ENCODE measurements around the gene CGNL1.
A peak's percentile ranks its signal among the peaks of the same experiment; 100 is the strongest.

CGNL1 gene

DNA sequence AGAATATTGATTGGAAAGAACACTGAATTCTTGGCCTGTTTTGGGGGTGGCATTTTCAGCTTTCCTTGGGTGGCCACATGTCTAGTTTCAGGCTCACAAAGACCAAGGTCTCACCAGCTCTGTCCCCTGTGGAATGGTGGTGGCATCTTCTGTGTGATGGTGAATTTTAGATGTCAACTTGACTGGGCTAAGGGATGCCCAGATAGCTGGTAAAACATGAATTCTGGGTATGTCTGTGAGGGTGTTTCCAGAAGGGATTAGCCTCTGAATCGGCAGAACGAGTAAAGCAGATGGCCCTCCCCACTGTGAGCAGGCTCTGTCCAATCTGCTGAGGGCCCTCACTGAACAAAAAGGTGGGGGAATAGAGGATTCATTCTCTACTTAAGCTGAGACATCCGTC lies 181.0 kb downstream of the CGNL1 start:
- no peaks in the 10 kb centered on the region for H3K27me3 ChIP-seq
- H4K20me1 ChIP-seq, result no peaks in the 10 kb centered on the region
- H3K36me3 ChIP-seq, result no peaks in the 10 kb centered on the region
- no peak overlapping the region for H3K4me2 ChIP-seq
- H3K4me3 ChIP-seq, result no peak overlapping the region
- H3K9ac ChIP-seq, result no peak overlapping the region
- H3K9me3 ChIP-seq (replicated peaks in 1 of 11), result 0 out of 22 replicates have a peak, but pooled peaks cover 0 to 5% (median 0%) of the 10 kb centered on the region in 11 experiments
- no peak for TF ChIP-seq Cebpa-rat (IDR thresholded peaks at IDR 0.05)
- peaks cover 2 to 16% (median 11%) of the 10 kb centered on the region in 10 experiments; a peak in 16 of 20 replicates for H3K4me1 ChIP-seq
- H3K27ac ChIP-seq, result no peak overlapping the region

DNA sequence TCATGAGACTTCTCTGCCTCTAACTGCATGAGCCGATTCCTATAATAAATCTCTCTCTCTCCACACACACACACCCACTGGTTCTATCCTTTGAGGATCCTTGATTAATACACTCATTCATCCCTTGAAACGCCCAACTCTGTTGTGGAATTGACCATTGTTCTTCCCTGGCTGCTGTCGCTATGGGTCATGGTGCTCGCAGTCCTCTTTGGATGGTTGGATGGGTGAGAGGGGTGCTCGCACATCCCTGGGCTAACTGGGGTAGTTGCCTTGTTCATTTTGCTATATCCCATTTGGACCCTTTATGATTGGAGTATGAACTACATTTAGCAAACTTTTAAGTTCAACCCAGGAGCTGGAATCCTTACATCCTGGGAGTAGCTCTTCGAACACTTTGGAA lies 181.5 kb downstream of the CGNL1 start:
- Histone ChIP-seq H3K9ac (no peak overlapping the region), H4K20me1 (no peaks in the 10 kb centered on the region), H3K27ac (no peak overlapping the region), H3K9me3 (replicated peaks in 1 of 11) (0 out of 22 replicates have a peak, but pooled peaks cover 0 to 5% (median 0%) of the 10 kb centered on the region in 11 experiments), H3K4me2 (no peak overlapping the region), H3K4me3 (no peak overlapping the region), H3K4me1 (peaks cover 7 to 21% (median 16%) of the 10 kb centered on the region in 10 experiments; a peak in 19 of 20 replicates), H3K36me3 (no peaks in the 10 kb centered on the region), H3K27me3 (no peaks in the 10 kb centered on the region)
- no peak for TF ChIP-seq Cebpa-rat (IDR thresholded peaks at IDR 0.05)

DNA sequence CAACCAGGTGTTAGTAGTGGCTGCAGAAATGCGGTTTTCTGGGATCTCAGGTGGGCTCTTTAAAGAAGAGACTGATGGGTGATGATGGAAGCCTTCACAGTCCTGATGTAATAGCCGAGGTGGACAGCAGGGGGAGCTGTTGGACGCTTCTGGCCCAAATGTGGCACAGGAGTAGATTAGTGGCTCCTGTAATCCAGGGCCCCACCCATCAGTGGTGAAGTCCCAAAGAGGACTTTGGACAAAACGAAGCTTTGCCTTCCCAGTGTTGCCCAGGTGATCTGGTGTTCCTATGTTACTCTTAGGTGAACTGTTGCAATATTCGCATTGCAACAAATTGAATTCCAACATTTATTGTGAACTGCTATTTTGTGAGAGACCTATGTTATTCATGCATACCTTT lies 183.6 kb downstream of the CGNL1 start:
- Histone ChIP-seq H3K4me2 (no peak overlapping the region), H4K20me1 (no peaks in the 10 kb centered on the region), H3K4me1 (peaks cover 17 to 28% (median 23%) of the 10 kb centered on the region in 10 experiments), H3K27me3 (no peaks in the 10 kb centered on the region), H3K9me3 (replicated peaks in 1 of 11) (0 out of 22 replicates have a peak, but pooled peaks cover 0 to 5% (median 0%) of the 10 kb centered on the region in 11 experiments), H3K4me3 (no peak overlapping the region), H3K9ac (no peak overlapping the region), H3K27ac (no peak overlapping the region), H3K36me3 (no peaks in the 10 kb centered on the region)
- no peak for TF ChIP-seq Cebpa-rat (IDR thresholded peaks at IDR 0.05)

DNA sequence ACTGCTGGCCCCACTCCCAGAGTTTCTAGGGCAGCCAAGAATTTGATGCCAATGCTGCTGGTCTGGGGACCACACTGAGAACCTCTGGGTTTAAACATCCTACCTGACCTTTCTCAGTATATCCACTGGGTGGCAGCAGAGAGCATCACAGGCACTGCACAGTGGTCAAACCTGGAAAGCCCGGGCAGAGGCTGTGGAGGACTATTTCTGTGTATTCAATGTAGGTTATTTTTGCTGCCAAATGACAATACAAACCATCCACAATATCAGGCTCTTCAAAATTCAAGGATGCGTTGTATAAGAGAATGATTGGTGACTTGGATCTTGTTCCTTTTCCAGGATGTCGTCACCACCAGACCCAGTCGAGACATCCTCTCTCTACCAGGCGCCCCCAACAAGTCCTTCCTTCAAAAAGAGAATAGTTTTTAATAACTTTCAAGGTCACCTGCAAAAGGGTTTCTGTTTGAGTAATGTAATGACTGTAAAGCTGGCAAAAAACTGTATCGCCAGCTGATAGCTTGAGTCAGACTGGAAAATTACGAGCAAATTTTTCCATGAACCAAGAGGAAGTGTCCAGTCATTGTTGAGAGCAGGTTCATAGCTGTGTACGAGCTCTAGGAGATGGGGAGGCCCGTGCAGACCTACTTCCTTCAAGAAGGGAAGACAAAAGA lies 184.9 kb downstream of the CGNL1 start:
- H3K4me1 ChIP-seq, result peaks cover 26 to 39% (median 31%) of the 10 kb centered on the region in 10 experiments
- no peak overlapping the region for H3K4me3 ChIP-seq
- H3K9me3 ChIP-seq (replicated peaks in 1 of 11), result 0 out of 22 replicates have a peak, but pooled peaks cover 0 to 5% (median 0%) of the 10 kb centered on the region in 11 experiments
- peak overlapping the region in 4 of 11 experiments; percentile 36 to 62 (median 52); a peak in 8 of 22 replicates for H3K4me2 ChIP-seq
- H4K20me1 ChIP-seq, result no peaks in the 10 kb centered on the region
- no peak overlapping the region for H3K9ac ChIP-seq
- TF ChIP-seq Cebpa-rat (IDR thresholded peaks at IDR 0.05), result no peak
- H3K27me3 ChIP-seq, result no peaks in the 10 kb centered on the region
- no peaks in the 10 kb centered on the region for H3K36me3 ChIP-seq
- peak overlapping the region in 1 of 11 experiments; percentile 31; a peak in 3 of 22 replicates for H3K27ac ChIP-seq

DNA sequence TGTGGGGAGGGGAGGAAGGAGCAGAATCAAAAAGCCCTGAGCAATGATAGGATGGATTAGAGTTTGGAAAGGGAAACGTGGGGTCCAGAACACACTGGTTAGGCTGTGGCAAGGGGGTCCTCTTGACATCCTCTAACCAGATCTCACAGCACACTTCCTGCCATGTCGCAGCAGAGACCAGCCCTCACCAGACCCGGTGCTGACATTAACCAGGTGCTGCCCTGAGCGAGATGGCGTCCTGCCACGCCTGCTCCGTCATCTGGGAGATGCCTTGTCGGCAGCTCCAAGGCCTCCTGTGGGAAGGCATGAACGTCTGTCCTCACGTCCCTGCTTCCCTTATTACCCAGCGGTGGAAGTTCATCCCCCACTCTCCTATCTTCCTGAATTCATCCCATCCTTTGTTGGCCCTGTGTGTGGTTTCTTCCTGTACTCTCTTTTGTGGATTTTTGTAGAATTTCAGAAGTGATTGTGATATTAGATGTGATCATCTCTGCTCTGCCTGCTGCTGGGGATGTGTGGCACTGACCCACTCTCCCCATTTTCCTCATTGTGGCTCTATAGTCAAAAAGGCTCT lies 186.0 kb downstream of the CGNL1 start:
- Histone ChIP-seq H3K4me3 (no peak overlapping the region), H3K27me3 (no peaks in the 10 kb centered on the region), H3K9ac (no peak overlapping the region), H4K20me1 (no peaks in the 10 kb centered on the region), H3K27ac (peak overlapping the region in 2 of 11 experiments; percentile 13 to 31; a peak in 2 of 22 replicates), H3K9me3 (replicated peaks in 1 of 11) (0 out of 22 replicates have a peak, but pooled peaks cover 0 to 2% (median 0%) of the 10 kb centered on the region in 11 experiments), H3K4me1 (peaks cover 26 to 39% (median 31%) of the 10 kb centered on the region in 10 experiments), H3K4me2 (peak overlapping the region in 7 of 11 experiments; percentile 11 to 62 (median 36); a peak in 9 of 22 replicates), H3K36me3 (no peaks in the 10 kb centered on the region)
- TF ChIP-seq Cebpa-rat (IDR thresholded peaks at IDR 0.05), result no peak

- Histone ChIP-seq H3K9ac (no peak overlapping the region), H4K20me1 (no peaks in the 10 kb centered on the region), H3K4me3 (no peak overlapping the region), H3K4me2 (peak overlapping the region in 9 of 11 experiments; percentile 3 to 42 (median 26); a peak in 13 of 22 replicates), H3K27me3 (no peaks in the 10 kb centered on the region), H3K27ac (no peak overlapping the region), H3K36me3 (no peaks in the 10 kb centered on the region), H3K4me1 (peaks cover 30 to 51% (median 40%) of the 10 kb centered on the region in 10 experiments), H3K9me3 (replicated peaks in 1 of 11) (no peaks in the 10 kb centered on the region)
- no peak for TF ChIP-seq Cebpa-rat (IDR thresholded peaks at IDR 0.05)
Observed at GRCh38 chr15:57563416-57563815, 187.1 kb downstream of the CGNL1 start.

GRCh38 chr15:57565311-57565710 lies 189.0 kb downstream of the CGNL1 start:
- no peak overlapping the region for H3K4me3 ChIP-seq
- H3K27me3 ChIP-seq, result no peaks in the 10 kb centered on the region
- TF ChIP-seq Cebpa-rat (IDR thresholded peaks at IDR 0.05), result no peak
- H3K36me3 ChIP-seq, result no peaks in the 10 kb centered on the region
- H3K9ac ChIP-seq, result no peak overlapping the region
- H4K20me1 ChIP-seq, result no peaks in the 10 kb centered on the region
- H3K4me1 ChIP-seq, result peaks cover 30 to 53% (median 42%) of the 10 kb centered on the region in 10 experiments
- H3K27ac ChIP-seq, result peak overlapping the region in 3 of 11 experiments; percentile 3 to 26 (median 4); a peak in 1 of 22 replicates
- peak overlapping the region; percentile 32 to 77 (median 65) for H3K4me2 ChIP-seq
- no peaks in the 10 kb centered on the region for H3K9me3 ChIP-seq (replicated peaks in 1 of 11)

GRCh38 chr15:57566834-57567233 lies 190.5 kb downstream of the CGNL1 start:
- Histone ChIP-seq H3K4me1 (peaks cover 19 to 45% (median 38%) of the 10 kb centered on the region in 10 experiments), H3K4me3 (no peak overlapping the region), H3K4me2 (peak overlapping the region in 1 of 11 experiments; percentile 30; a peak in 1 of 22 replicates), H3K9me3 (replicated peaks in 1 of 11) (no peaks in the 10 kb centered on the region), H3K27ac (no peak overlapping the region), H3K27me3 (no peaks in the 10 kb centered on the region), H3K9ac (no peak overlapping the region), H4K20me1 (no peaks in the 10 kb centered on the region), H3K36me3 (no peaks in the 10 kb centered on the region)
- TF ChIP-seq Cebpa-rat (IDR thresholded peaks at IDR 0.05), result no peak

- Histone ChIP-seq H3K27me3 (no peaks in the 10 kb centered on the region), H3K4me2 (peak overlapping the region in 8 of 11 experiments; percentile 11 to 56 (median 26); a peak in 15 of 22 replicates), H4K20me1 (no peaks in the 10 kb centered on the region), H3K9ac (no peak overlapping the region), H3K4me1 (peaks cover 8 to 35% (median 31%) of the 10 kb centered on the region in 10 experiments), H3K27ac (no peak overlapping the region), H3K4me3 (no peak overlapping the region), H3K9me3 (replicated peaks in 1 of 11) (no peaks in the 10 kb centered on the region), H3K36me3 (no peaks in the 10 kb centered on the region)
- no peak for TF ChIP-seq Cebpa-rat (IDR thresholded peaks at IDR 0.05)
Observed at GRCh38 chr15:57567891-57568290, 191.6 kb downstream of the CGNL1 start.

Data from BLaER1 treated with 17β-estradiol and CSF1 and Interleukin-3, amounts not matched to agents 10 nM and 100 nM (cell line).